HEK293 (cell line): ENCODE results near the gene CRIP1.

ENCODE experiments used
- EGR2 ChIP-seq: fragments of 450-650 bp; formaldehyde crosslinking; IDR thresholded peaks from 2 replicates; pipeline ENCODE4 v1.5.1; 2016; ENCODE audit warnings: low read depth, missing biosample characterization, missing genetic modification characterization
- GLIS2 ChIP-seq: fragments of 450-650 bp; formaldehyde crosslinking; IDR thresholded peaks from 2 replicates; pipeline ENCODE4 v1.5.1; 2016; ENCODE audit warnings: missing biosample characterization, missing genetic modification characterization
- IKZF3 ChIP-seq: fragments of 450-650 bp; IDR thresholded peaks from 2 replicates; pipeline ENCODE4 v1.5.0; 2018; ENCODE audit warnings: missing biosample characterization, mild to moderate bottlenecking, missing genetic modification characterization, moderate library complexity
- KLF7 ChIP-seq: fragments of 450-650 bp; formaldehyde crosslinking; IDR thresholded peaks from 2 replicates; pipeline ENCODE4 v1.5.1; 2016; ENCODE audit warnings: missing biosample characterization, missing genetic modification characterization, borderline replicate concordance
- KLF8 ChIP-seq: fragments of 450-650 bp; formaldehyde crosslinking; IDR thresholded peaks from 2 replicates; pipeline ENCODE4 v1.5.1; 2016; ENCODE audit warnings: missing biosample characterization, missing genetic modification characterization
- KLF9 ChIP-seq: fragments of 450-650 bp; formaldehyde crosslinking; IDR thresholded peaks from 2 replicates; pipeline ENCODE4 v1.5.1; 2016; ENCODE audit warnings: missing biosample characterization, missing genetic modification characterization, low read depth
- MZF1 ChIP-seq: fragments of 450-650 bp; formaldehyde crosslinking; IDR thresholded peaks from 2 replicates; pipeline ENCODE4 v1.5.1; 2017; ENCODE audit warnings: missing biosample characterization, missing genetic modification characterization, borderline replicate concordance
- OSR2 ChIP-seq: fragments of 450-650 bp; formaldehyde crosslinking; IDR thresholded peaks from 2 replicates; pipeline ENCODE4 v1.5.1; 2016; ENCODE audit warnings: missing biosample characterization, missing genetic modification characterization
- SP7 ChIP-seq: fragments of 450-650 bp; formaldehyde crosslinking; IDR thresholded peaks from 2 replicates; pipeline ENCODE4 v1.5.1; 2016; ENCODE audit warnings: missing biosample characterization, missing genetic modification characterization
- WT1 ChIP-seq: fragments of 450-650 bp; formaldehyde crosslinking; IDR thresholded peaks from 2 replicates; pipeline ENCODE4 v1.5.1; 2016; ENCODE audit warnings: missing biosample characterization, missing genetic modification characterization
- YY2 ChIP-seq: fragments of 450-650 bp; formaldehyde crosslinking; IDR thresholded peaks from 2 replicates; pipeline ENCODE4 v1.5.1; 2016; ENCODE audit warnings: missing biosample characterization, missing genetic modification characterization
- ZBTB20 ChIP-seq: fragments of 450-650 bp; formaldehyde crosslinking; IDR thresholded peaks from 2 replicates; pipeline ENCODE4 v1.5.1; 2016; ENCODE audit warnings: missing biosample characterization, missing genetic modification characterization
- ZBTB48 ChIP-seq: fragments of 450-650 bp; formaldehyde crosslinking; IDR thresholded peaks from 2 replicates; pipeline ENCODE4 v1.5.1; 2016; ENCODE audit warnings: missing biosample characterization, missing genetic modification characterization
- ZBTB8A ChIP-seq: fragments of 450-650 bp; formaldehyde crosslinking; IDR thresholded peaks from 2 replicates; pipeline ENCODE4 v1.5.1; 2016; ENCODE audit warnings: missing biosample characterization, missing genetic modification characterization
- ZFP3 ChIP-seq: fragments of 450-650 bp; formaldehyde crosslinking; IDR thresholded peaks from 2 replicates; pipeline ENCODE4 v1.5.1; 2016; ENCODE audit warnings: low read depth, missing biosample characterization, missing genetic modification characterization
- ZNF16 ChIP-seq: fragments of 450-650 bp; formaldehyde crosslinking; IDR thresholded peaks from 2 replicates; pipeline ENCODE4 v1.5.1; 2016; ENCODE audit warnings: low read depth, missing biosample characterization, missing genetic modification characterization
- ZNF184 ChIP-seq: fragments of 450-650 bp; IDR thresholded peaks from 2 replicates; pipeline ENCODE4 v1.5.1; 2018; ENCODE audit warnings: missing biosample characterization, mild to moderate bottlenecking, missing genetic modification characterization
- ZNF302 ChIP-seq: fragments of 450-650 bp; formaldehyde crosslinking; IDR thresholded peaks from 2 replicates; pipeline ENCODE4 v1.5.1; 2016; ENCODE audit warnings: missing biosample characterization, missing genetic modification characterization, low read depth
- ZNF341 ChIP-seq: fragments of 450-650 bp; formaldehyde crosslinking; IDR thresholded peaks from 2 replicates; pipeline ENCODE4; 2016; ENCODE audit warnings: low read depth, missing biosample characterization, missing genetic modification characterization
- ZNF366 ChIP-seq: fragments of 450-650 bp; formaldehyde crosslinking; conservative IDR thresholded peaks from 2 replicates; pipeline ENCODE4 v1.5.1; 2016; ENCODE audit warnings: missing biosample characterization, missing genetic modification characterization
- ZNF394 ChIP-seq: fragments of 450-650 bp; formaldehyde crosslinking; IDR thresholded peaks from 2 replicates; pipeline ENCODE4 v1.5.1; 2016; ENCODE audit warnings: missing biosample characterization, missing genetic modification characterization, mild to moderate bottlenecking, moderate library complexity, borderline replicate concordance
- ZNF548 ChIP-seq: fragments of 450-650 bp; formaldehyde crosslinking; IDR thresholded peaks from 2 replicates; pipeline ENCODE4 v1.5.1; 2016; ENCODE audit warnings: missing biosample characterization, missing genetic modification characterization
- ZNF629 ChIP-seq: fragments of 450-650 bp; formaldehyde crosslinking; IDR thresholded peaks from 2 replicates; pipeline ENCODE4 v1.5.1; 2017; ENCODE audit warnings: missing biosample characterization, missing genetic modification characterization
- ZNF654 ChIP-seq: fragments of 450-650 bp; formaldehyde crosslinking; IDR thresholded peaks from 2 replicates; pipeline ENCODE4 v1.5.1; 2016; ENCODE audit warnings: low read depth, missing biosample characterization, missing genetic modification characterization
- ZNF660 ChIP-seq: fragments of 450-650 bp; IDR thresholded peaks from 2 replicates; pipeline ENCODE4 v1.5.1; 2018; ENCODE audit warnings: missing biosample characterization, mild to moderate bottlenecking, missing genetic modification characterization
- ZNF670 ChIP-seq: fragments of 450-650 bp; formaldehyde crosslinking; IDR thresholded peaks from 2 replicates; pipeline ENCODE4 v1.5.1; 2016; ENCODE audit warnings: missing biosample characterization, missing genetic modification characterization, low read depth
- ZNF777 ChIP-seq: fragments of 450-650 bp; formaldehyde crosslinking; IDR thresholded peaks from 2 replicates; pipeline ENCODE4 v1.5.1; 2017; ENCODE audit warnings: missing biosample characterization, missing genetic modification characterization, borderline replicate concordance
- ZNF785 ChIP-seq: fragments of 450-650 bp; formaldehyde crosslinking; IDR thresholded peaks from 2 replicates; pipeline ENCODE4 v1.5.1; 2016; ENCODE audit warnings: missing biosample characterization, missing genetic modification characterization
- ZNF837 ChIP-seq: fragments of 450-650 bp; formaldehyde crosslinking; IDR thresholded peaks from 2 replicates; pipeline ENCODE4 v1.5.1; 2016; ENCODE audit warnings: missing biosample characterization, missing genetic modification characterization
- ZSCAN30 ChIP-seq: fragments of 450-650 bp; IDR thresholded peaks from 2 replicates; pipeline ENCODE4 v1.5.1; 2018; ENCODE audit warnings: missing biosample characterization, mild to moderate bottlenecking, missing genetic modification characterization, moderate library complexity
- TF ChIP-seq, protein P1 (sequence below): fragments of 450-650 bp; formaldehyde crosslinking; IDR thresholded peaks from 2 replicates; pipeline ENCODE4 v1.5.1; 2016; ENCODE audit warnings: missing biosample characterization, missing genetic modification characterization
- TF ChIP-seq, protein P2 (sequence below): fragments of 450-650 bp; formaldehyde crosslinking; IDR thresholded peaks from 2 replicates; pipeline ENCODE4 v1.5.1; 2017; ENCODE audit warnings: missing biosample characterization, missing genetic modification characterization
- TF ChIP-seq, protein P3 (sequence below): fragments of 450-650 bp; formaldehyde crosslinking; IDR thresholded peaks from 2 replicates; pipeline ENCODE4 v1.5.1; 2017; ENCODE audit warnings: missing biosample characterization, missing genetic modification characterization
- TF ChIP-seq, protein P4 (sequence below): fragments of 450-650 bp; formaldehyde crosslinking; IDR thresholded peaks from 2 replicates; pipeline ENCODE4 v1.5.1; 2016; ENCODE audit warnings: missing biosample characterization, missing genetic modification characterization

Gene CRIP1

DNA sequence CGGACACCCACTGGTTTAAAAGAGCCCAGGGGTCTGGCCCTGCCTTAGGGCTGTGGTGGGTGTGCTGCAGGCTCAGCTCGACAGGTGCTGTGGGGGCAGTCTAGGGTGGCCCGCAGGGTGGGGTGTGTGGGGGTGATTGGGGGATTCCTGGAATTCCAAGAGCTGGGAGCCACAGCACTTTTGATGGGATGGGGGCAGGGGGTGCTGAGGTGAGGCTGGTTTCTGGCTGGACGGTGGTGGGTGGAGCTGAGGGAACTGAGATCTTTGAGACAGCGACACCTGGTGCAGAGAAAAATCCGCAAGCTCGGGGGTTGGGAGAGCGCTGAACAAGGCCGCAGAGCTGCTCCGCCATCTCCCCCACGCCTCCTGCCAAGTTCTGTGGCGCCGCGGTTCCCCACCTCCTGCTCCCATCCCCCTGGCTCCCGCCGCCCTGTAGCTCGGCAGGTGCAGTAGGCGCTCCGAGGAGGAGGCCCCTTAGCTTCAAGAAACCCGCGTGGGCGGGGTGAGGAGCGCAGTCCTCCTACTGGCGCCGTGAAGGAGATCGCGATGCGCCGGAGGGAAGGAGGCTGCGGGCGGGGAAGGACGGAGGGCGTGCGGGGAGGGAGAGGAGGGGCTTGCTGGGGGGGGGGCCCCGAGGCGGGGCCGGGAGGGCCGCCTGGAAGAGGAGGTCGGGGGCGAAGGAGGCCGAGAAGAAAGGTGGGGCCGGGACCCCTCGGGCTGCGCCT lies 3.0 kb downstream of the CRIP1 start (continued):
- TF ChIP-seq, protein P1, sequence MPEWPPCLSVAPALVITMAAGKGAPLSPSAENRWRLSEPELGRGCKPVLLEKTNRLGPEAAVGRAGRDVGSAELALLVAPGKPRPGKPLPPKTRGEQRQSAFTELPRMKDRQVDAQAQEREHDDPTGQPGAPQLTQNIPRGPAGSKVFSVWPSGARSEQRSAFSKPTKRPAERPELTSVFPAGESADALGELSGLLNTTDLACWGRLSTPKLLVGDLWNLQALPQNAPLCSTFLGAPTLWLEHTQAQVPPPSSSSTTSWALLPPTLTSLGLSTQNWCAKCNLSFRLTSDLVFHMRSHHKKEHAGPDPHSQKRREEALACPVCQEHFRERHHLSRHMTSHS (tag by site-specific recombination): no peak
- TF ChIP-seq MZF1 (no peak), ZNF341 (peak; percentile 98), OSR2 (tag by site-specific recombination) (peak; percentile 14; the same call in 1 of the 2 replicates), GLIS2 (peak; percentile 83), ZSCAN30 (tag by site-specific recombination) (peak; percentile 92), SP7 (peak; percentile 73; the same call in 1 of the 2 replicates), ZFP3 (no peak), ZNF777 (no peak), EGR2 (tag by site-specific recombination) (peak; percentile 97), ZBTB8A (tag by site-specific recombination) (peak; percentile 81), ZNF394 (tag by site-specific recombination) (peak; percentile 74; the same call in 1 of the 2 replicates), ZNF366 (tag by site-specific recombination) (peak; percentile 88), ZBTB48 (peak; percentile 51; the same call in 1 of the 2 replicates), KLF9 (peak; percentile 66; the same call in 1 of the 2 replicates), KLF7 (tag by site-specific recombination) (peak; percentile 77; the same call in 1 of the 2 replicates), ZNF184 (tag by site-specific recombination) (no peak), ZNF837 (tag by site-specific recombination) (no peak), ZNF548 (tag by site-specific recombination) (no peak), ZNF660 (tag by site-specific recombination) (peak; percentile 26; the same call in 1 of the 2 replicates), ZBTB20 (peak; percentile 58; the same call in 1 of the 2 replicates), ZNF629 (peak; percentile 65), ZNF670 (tag by site-specific recombination) (no peak), WT1 (tag by site-specific recombination) (0 out of 2 replicates have a peak, but pooled peaks have one; percentile 8), ZNF654 (tag by site-specific recombination) (peak; percentile 44), ZNF785 (tag by site-specific recombination) (no peak), ZNF16 (tag by site-specific recombination) (peak; percentile 21; the same call in 1 of the 2 replicates), ZNF302 (tag by site-specific recombination) (no peak), KLF8 (tag by site-specific recombination) (peak; percentile 96), IKZF3 (peak; percentile 57), YY2 (tag by site-specific recombination) (peak; percentile 64)
- TF ChIP-seq, protein P2, sequence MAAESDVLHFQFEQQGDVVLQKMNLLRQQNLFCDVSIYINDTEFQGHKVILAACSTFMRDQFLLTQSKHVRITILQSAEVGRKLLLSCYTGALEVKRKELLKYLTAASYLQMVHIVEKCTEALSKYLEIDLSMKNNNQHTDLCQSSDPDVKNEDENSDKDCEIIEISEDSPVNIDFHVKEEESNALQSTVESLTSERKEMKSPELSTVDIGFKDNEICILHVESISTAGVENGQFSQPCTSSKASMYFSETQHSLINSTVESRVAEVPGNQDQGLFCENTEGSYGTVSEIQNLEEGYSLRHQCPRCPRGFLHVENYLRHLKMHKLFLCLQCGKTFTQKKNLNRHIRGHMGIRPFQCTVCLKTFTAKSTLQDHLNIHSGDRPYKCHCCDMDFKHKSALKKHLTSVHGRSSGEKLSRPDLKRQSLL (tag by site-specific recombination): peak; percentile 56; the same call in 1 of the 2 replicates
- TF ChIP-seq, protein P3, sequence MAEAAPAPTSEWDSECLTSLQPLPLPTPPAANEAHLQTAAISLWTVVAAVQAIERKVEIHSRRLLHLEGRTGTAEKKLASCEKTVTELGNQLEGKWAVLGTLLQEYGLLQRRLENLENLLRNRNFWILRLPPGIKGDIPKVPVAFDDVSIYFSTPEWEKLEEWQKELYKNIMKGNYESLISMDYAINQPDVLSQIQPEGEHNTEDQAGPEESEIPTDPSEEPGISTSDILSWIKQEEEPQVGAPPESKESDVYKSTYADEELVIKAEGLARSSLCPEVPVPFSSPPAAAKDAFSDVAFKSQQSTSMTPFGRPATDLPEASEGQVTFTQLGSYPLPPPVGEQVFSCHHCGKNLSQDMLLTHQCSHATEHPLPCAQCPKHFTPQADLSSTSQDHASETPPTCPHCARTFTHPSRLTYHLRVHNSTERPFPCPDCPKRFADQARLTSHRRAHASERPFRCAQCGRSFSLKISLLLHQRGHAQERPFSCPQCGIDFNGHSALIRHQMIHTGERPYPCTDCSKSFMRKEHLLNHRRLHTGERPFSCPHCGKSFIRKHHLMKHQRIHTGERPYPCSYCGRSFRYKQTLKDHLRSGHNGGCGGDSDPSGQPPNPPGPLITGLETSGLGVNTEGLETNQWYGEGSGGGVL (tag by site-specific recombination): peak; percentile 81
- TF ChIP-seq, protein P4, sequence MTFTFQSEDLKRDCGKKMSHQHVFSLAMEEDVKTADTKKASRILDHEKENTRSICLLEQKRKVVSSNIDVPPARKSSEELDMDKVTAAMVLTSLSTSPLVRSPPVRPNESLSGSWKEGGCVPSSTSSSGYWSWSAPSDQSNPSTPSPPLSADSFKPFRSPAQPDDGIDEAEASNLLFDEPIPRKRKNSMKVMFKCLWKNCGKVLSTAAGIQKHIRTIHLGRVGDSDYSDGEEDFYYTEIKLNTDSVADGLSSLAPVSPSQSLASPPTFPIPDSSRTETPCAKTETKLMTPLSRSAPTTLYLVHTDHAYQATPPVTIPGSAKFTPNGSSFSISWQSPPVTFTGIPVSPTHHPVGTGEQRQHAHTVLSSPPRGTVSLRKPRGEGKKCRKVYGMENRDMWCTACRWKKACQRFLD (tag by site-specific recombination): no peak
- TF ChIP-seq, all 188 proteins: peak for 60
